GM21367 (cell line): ENCODE results near the gene DNAH6.
A peak's percentile ranks its signal among the peaks of the same experiment; 100 is the strongest.
"Not testable (repeated sequence)": the region's sequence is repeated elsewhere in the genome, so short reads cannot be mapped to it uniquely, and the experiment has no call there.

Source experiments
- ATAC-seq: cut with Tn5 transposase; IDR thresholded peaks from one replicate; pipeline ENCODE4 v1.9.1; 2021; ENCODE audit not compliant: unreplicated experiment

The DNAH6 gene

DNA sequence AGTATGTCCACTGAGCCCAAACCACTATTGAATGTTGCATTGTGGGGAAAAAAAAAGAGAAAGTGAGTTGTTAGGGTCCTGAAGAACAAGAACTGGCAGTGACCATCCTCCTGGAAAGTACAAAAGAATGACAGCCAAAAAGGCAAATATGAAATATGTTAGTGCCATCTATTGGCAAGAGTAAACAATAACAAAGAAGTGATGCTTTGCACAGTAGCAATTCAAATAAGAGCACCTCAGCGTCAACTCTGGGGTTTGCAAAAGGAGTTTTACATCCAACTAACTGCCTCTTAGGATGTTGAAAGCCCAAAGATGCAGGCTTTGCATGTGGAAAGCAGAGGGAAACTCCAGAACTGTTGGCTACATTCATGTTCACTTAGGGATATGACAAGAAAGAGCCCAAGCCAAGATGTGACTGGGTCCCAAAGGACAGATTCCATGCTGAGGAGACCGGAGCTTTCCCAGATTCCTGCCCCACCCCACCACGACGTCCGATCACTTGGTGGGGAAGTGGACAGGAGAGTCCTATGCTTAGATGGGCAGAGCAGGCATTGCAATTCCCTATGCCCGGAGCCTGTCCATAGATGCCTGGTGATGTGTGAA, 349.0 kb downstream of the DNAH6 start:
- ATAC-seq: peak; percentile 67

DNA sequence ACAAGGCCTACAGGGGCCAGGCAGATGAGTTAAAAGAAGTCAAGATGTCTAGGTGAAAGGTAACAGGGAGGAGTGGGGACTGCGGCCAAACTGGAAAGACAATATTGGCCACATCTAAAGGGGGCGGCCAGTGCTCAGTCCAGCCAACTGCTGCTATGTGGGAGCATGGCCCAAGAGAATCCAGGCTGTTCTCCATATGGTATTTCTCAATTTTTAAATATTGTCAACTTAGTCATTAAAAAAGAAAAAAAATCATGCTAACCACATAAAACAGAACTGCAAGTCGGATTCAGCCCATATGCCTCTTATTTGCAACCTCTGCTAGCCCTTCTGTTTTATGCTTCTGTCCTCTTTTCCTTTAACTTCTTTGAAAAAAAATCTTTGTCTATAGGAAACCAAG, 349.8 kb downstream of the DNAH6 start:
- ATAC-seq: no peak

GRCh38 chr2:84868327-84868726, 352.0 kb downstream of the DNAH6 start:
- not testable (repeated sequence) for ATAC-seq
